OCI-LY7 (cell line): ENCODE results near the gene MTF1.

Experiments used
- CTCF ChIP-seq: fragments of 200-600 bp; sonication (generic); conservative IDR thresholded peaks from 2 replicates; pipeline ENCODE4 v1.5.1; 2014; ENCODE audit warnings: mild to moderate bottlenecking, antibody characterized with exemption, low read length, moderate library complexity, mixed read lengths
- EZH2phosphoT487 ChIP-seq: fragments of 200-600 bp; sonication (generic); IDR thresholded peaks from 2 replicates; pipeline ENCODE4 v1.6.1; 2018; ENCODE audit warnings: low read depth, borderline replicate concordance, mild to moderate bottlenecking, mixed run types, antibody characterized with exemption, low read length, moderate library complexity, mixed read lengths

GRCh38 chr1:37807220-37807554 lies 52.2 kb downstream of the MTF1 start:
- TF ChIP-seq CTCF (no peak), EZH2phosphoT487 (no peak)
